ENCODE measurements around the gene KCTD15. TPM values are rescaled to one million over a fixed set of nuclear protein-coding genes. Genes with fewer than 3 reads are reported as not detected.
A peak's percentile ranks its signal among the peaks of the same experiment; 100 is the strongest.

KCTD15 gene
- total RNA-seq, 6 donors from 2014 or later: 13.4 to 98.1 (median 30.5) TPM

- TF ChIP-seq POLR2AphosphoS5 (IDR thresholded peaks at IDR 0.05) (no peak), POLR2A (IDR thresholded peaks at IDR 0.05) (no peak), EP300 (IDR thresholded peaks at IDR 0.05) (no peak), CTCF (IDR thresholded peaks at IDR 0.05) (no peak)
- H3K9me3 ChIP-seq: no peaks in the 10 kb centered on the region
- WGBS, 2 donors: 51 to 53% methylated on average over 12 of the region's 12 CpGs
- H3K27ac ChIP-seq: peak overlapping the region in 3 of 4 donors; percentile 91 to 98 (median 96)
- peaks cover 12 to 50% (median 25%) of the 10 kb centered on the region in 4 donors for H3K4me1 ChIP-seq
- no peak for DNase-seq
- H3K4me3 ChIP-seq: peak overlapping the region; percentile 76 to 92 (median 80)
- H3K36me3 ChIP-seq: peaks cover 0 to 31% (median 5%) of the 10 kb centered on the region in 4 donors
- peaks cover 0 to 7% (median 2%) of the 10 kb centered on the region in 4 donors for H3K27me3 ChIP-seq
- ATAC-seq (ENCODE audit: low FRiP score in 2 of 2): no peak
Measured at GRCh38 chr19:33798681-33799111, 2.0 kb downstream of the KCTD15 start.

- no peak for ATAC-seq (ENCODE audit: low FRiP score in 2 of 2)
Measured at GRCh38 chr19:33799476-33799875, 2.8 kb downstream of the KCTD15 start.

GRCh38 chr19:33800012-33800680, 3.5 kb downstream of the KCTD15 start:
- WGBS, 2 donors: 92 to 96% methylated on average over 16 of the region's 16 CpGs
- H3K4me1 ChIP-seq: peaks cover 9 to 46% (median 20%) of the 10 kb centered on the region in 4 donors
- peak overlapping the region in 1 of 4 donors; percentile 9 for H3K27ac ChIP-seq
- H3K4me3 ChIP-seq: peak overlapping the region in 1 of 4 donors; percentile 92
- no peak for DNase-seq
- H3K36me3 ChIP-seq: peaks cover 0 to 46% (median 10%) of the 10 kb centered on the region in 4 donors
- no peak for TF ChIP-seq EP300 (IDR thresholded peaks at IDR 0.05)
- ATAC-seq (ENCODE audit: low FRiP score in 2 of 2): no peak
- no peaks in the 10 kb centered on the region for H3K9me3 ChIP-seq
- peaks cover 0 to 7% (median 2%) of the 10 kb centered on the region in 4 donors for H3K27me3 ChIP-seq

More at GRCh38 chr19:33799476-33799875, 2.8 kb downstream of the KCTD15 start:
- peaks cover 10 to 51% (median 23%) of the 10 kb centered on the region in 4 donors for H3K4me1 ChIP-seq
- H3K27ac ChIP-seq: peak overlapping the region in 2 of 4 donors; percentile 9 to 98
- no peaks in the 10 kb centered on the region for H3K9me3 ChIP-seq
- no peak for TF ChIP-seq EP300 (IDR thresholded peaks at IDR 0.05)
- no peak for TF ChIP-seq POLR2A (IDR thresholded peaks at IDR 0.05)
- TF ChIP-seq POLR2AphosphoS5 (IDR thresholded peaks at IDR 0.05): no peak
- no peak for TF ChIP-seq CTCF (IDR thresholded peaks at IDR 0.05)
- H3K27me3 ChIP-seq: peaks cover 0 to 7% (median 2%) of the 10 kb centered on the region in 4 donors
- no peak for DNase-seq
- H3K4me3 ChIP-seq: peak overlapping the region in 2 of 4 donors; percentile 5 to 92
- 91 to 94% methylated on average over 3 to 5 of the region's 5 CpGs for WGBS, 2 donors
- H3K36me3 ChIP-seq: peaks cover 0 to 39% (median 7%) of the 10 kb centered on the region in 4 donors

- 98% methylated on average over 5 of the region's 5 CpGs; no CpG with 5 or more reads in 1 of the 2 donors for WGBS, 2 donors
- H3K27ac ChIP-seq: no peak overlapping the region
- H3K27me3 ChIP-seq: peaks cover 0 to 7% (median 2%) of the 10 kb centered on the region in 4 donors
- no peaks in the 10 kb centered on the region for H3K9me3 ChIP-seq
- ATAC-seq (ENCODE audit: low FRiP score in 2 of 2) (no peak), DNase-seq (no peak)
- H3K36me3 ChIP-seq: peaks cover 0 to 57% (median 12%) of the 10 kb centered on the region in 4 donors
- no peak overlapping the region for H3K4me3 ChIP-seq
- H3K4me1 ChIP-seq: peaks cover 14 to 44% (median 26%) of the 10 kb centered on the region in 4 donors
- TF ChIP-seq CTCF (IDR thresholded peaks at IDR 0.05) (no peak), POLR2A (IDR thresholded peaks at IDR 0.05) (no peak), POLR2AphosphoS5 (IDR thresholded peaks at IDR 0.05) (no peak), EP300 (IDR thresholded peaks at IDR 0.05) (no peak)
Measured at GRCh38 chr19:33801411-33801810, 4.7 kb downstream of the KCTD15 start.

GRCh38 chr19:33802001-33802400, 5.3 kb downstream of the KCTD15 start:
- Histone ChIP-seq H3K9me3 (no peaks in the 10 kb centered on the region), H3K4me1 (peaks cover 10 to 39% (median 25%) of the 10 kb centered on the region in 4 donors), H3K4me3 (no peak overlapping the region), H3K27me3 (peaks cover 0 to 7% (median under 1%) of the 10 kb centered on the region in 4 donors), H3K27ac (no peak overlapping the region), H3K36me3 (peaks cover 0 to 61% (median 12%) of the 10 kb centered on the region in 4 donors)
- DNase-seq (no peak), ATAC-seq (ENCODE audit: low FRiP score in 2 of 2) (no peak)
- TF ChIP-seq EP300 (IDR thresholded peaks at IDR 0.05): no peak
- no peak for TF ChIP-seq POLR2A (IDR thresholded peaks at IDR 0.05)
- no peak for TF ChIP-seq CTCF (IDR thresholded peaks at IDR 0.05)
- TF ChIP-seq POLR2AphosphoS5 (IDR thresholded peaks at IDR 0.05): no peak
- WGBS, 2 donors: 82 to 87% methylated on average over 3 to 10 of the region's 10 CpGs

All from upper lobe of left lung (tissue), 6 donors.